Neural crest cell (in vitro differentiated cells): ENCODE data around the gene P2RY2. TPM values are rescaled to one million over a fixed set of nuclear protein-coding genes. Genes with fewer than 3 reads are reported as not detected.

ENCODE experiments used
- DNase-seq: peaks from one replicate; pipeline ENCODE4 v3.0.0; 2021; ENCODE audit warnings: low read depth, mixed read lengths, low spot score
- H3K27ac Mint-ChIP-seq: one replicate; pipeline ENCODE4 v1.8.0; 2021; ENCODE audit warnings: mild to moderate bottlenecking, mixed read lengths; ENCODE audit not compliant: unreplicated experiment
- H3K27me3 Mint-ChIP-seq: 2 replicates; pipeline ENCODE4 v1.8.0; 2021; ENCODE audit warnings: low read depth, mild to moderate bottlenecking, mixed read lengths
- H3K36me3 Mint-ChIP-seq: 2 replicates; pipeline ENCODE4 v1.8.0; 2021; ENCODE audit warnings: low read depth, mild to moderate bottlenecking, mixed read lengths
- H3K4me1 Mint-ChIP-seq: 2 replicates; pipeline ENCODE4 v1.8.0; 2021; ENCODE audit warnings: mixed read lengths
- H3K4me3 Mint-ChIP-seq: one replicate; pipeline ENCODE4 v1.8.0; 2021; ENCODE audit warnings: mild to moderate bottlenecking, mixed read lengths
- H3K9me3 Mint-ChIP-seq: 2 replicates; pipeline ENCODE4 v1.8.0; 2021; ENCODE audit warnings: mixed read lengths
- total RNA-seq: library from RNA; stranded (reverse); gene quantifications from 2 replicates; pipeline ENCODE4 v1.2.1, GENCODE V29; 2021
- TF ChIP-seq, protein P1 (sequence below): fragments of 200-600 bp; sonication (generic); conservative IDR thresholded peaks from 2 replicates; pipeline ENCODE4 v1.5.0; 2021; ENCODE audit warnings: antibody characterized with exemption, mild to moderate bottlenecking

Gene P2RY2
- total RNA-seq, 1 donor from 2014 or later, result 0.14 TPM

DNA sequence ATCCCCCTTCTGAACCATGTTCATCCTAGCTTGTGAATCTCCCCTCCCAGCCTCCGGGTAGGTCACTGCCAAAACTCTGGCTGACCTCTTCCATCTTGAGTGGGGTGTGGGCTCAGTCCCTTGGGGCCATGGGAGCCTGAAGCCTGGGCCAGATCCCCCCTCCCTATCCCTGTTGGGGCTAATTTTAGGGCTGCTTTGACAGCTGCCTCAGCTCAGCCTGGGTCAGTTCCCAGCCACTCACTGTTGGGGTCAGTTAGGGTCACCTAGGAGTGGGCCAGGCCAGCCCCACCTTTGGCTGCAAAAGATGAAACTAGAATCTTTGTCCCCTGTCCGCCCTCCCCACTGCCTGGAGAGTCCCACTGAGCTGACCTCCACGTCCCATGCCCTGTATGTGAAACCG is 29.8 kb upstream of the P2RY2 start:
- no peaks in the 10 kb centered on the region for H3K36me3 Mint-ChIP-seq
- peaks cover 5% of the 10 kb centered on the region for H3K4me1 Mint-ChIP-seq
- H3K27ac Mint-ChIP-seq, result no peak overlapping the region
- H3K4me3 Mint-ChIP-seq, result no peak overlapping the region
- TF ChIP-seq, protein P1, sequence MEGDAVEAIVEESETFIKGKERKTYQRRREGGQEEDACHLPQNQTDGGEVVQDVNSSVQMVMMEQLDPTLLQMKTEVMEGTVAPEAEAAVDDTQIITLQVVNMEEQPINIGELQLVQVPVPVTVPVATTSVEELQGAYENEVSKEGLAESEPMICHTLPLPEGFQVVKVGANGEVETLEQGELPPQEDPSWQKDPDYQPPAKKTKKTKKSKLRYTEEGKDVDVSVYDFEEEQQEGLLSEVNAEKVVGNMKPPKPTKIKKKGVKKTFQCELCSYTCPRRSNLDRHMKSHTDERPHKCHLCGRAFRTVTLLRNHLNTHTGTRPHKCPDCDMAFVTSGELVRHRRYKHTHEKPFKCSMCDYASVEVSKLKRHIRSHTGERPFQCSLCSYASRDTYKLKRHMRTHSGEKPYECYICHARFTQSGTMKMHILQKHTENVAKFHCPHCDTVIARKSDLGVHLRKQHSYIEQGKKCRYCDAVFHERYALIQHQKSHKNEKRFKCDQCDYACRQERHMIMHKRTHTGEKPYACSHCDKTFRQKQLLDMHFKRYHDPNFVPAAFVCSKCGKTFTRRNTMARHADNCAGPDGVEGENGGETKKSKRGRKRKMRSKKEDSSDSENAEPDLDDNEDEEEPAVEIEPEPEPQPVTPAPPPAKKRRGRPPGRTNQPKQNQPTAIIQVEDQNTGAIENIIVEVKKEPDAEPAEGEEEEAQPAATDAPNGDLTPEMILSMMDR, result no peak
- DNase-seq, result no peak
- no peaks in the 10 kb centered on the region for H3K9me3 Mint-ChIP-seq
- peaks cover 5% of the 10 kb centered on the region for H3K27me3 Mint-ChIP-seq

DNA sequence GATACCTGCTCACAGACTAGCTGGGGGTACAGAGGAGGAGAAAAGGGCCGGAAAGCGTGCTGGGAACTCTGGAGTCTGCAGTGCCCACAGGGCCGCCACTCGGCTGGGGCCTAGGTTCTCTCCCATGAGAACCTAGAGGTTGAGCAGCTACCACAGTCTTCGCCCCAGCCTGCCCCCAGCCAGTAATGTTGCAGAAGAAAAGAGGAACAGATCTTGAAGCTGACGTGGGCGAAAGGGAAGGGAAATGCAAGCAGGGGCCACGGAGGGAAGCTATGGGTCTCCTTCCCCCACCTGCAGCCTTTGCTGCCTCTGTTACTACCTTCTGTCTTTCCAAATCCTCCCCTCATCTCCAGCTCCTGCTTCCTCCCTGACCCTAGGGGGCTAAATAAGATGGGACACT is 28.8 kb upstream of the P2RY2 start:
- Mint-ChIP-seq H3K27me3 (peaks cover 3% of the 10 kb centered on the region), H3K27ac (no peak overlapping the region), H3K4me1 (peaks cover 5% of the 10 kb centered on the region), H3K4me3 (no peak overlapping the region), H3K36me3 (no peaks in the 10 kb centered on the region), H3K9me3 (no peaks in the 10 kb centered on the region)
- no peak for DNase-seq
- TF ChIP-seq, protein P1, result no peak

DNA sequence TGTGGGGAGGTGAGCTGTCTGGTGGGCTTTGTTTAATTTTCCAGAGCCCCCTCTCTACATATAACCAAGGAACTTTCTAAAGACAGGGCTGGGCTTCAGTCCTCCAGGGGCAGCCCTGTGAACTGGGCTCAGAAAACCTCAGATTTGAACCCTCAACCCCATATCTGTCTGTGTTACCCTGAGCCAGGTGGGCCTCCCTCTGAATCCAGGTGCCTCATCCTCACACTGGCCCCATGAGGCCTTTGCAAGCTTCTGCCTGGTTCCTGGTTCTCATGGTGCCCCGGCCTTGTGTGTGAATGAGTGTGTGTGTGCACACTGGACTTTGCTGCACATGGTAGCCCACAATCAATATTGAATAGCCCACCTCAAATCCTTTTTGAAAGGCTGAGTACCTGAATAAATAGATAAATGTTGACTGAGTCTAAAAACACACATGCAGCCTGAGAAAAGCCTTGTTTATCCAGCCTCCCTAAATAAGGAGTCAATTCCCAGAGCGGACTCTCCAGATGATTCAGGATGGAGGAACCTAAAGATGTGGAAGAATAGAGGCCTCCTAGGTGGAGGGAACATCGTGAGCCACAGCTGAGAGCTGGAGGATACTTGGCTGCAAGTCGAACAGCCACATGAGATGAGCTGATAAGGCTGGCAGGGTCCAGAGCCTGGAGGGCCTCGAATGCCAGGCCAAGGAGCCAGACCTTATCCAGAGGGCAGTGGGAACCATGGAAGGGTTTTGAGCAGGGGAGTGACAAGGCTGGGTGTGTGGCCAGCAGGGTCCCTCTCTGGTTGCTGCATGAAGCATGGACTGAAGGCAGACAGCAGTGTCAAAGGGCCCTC is 28.1 kb upstream of the P2RY2 start:
- no peaks in the 10 kb centered on the region for H3K9me3 Mint-ChIP-seq
- H3K4me3 Mint-ChIP-seq, result no peak overlapping the region
- no peak overlapping the region for H3K27ac Mint-ChIP-seq
- peaks cover 3% of the 10 kb centered on the region for H3K27me3 Mint-ChIP-seq
- H3K36me3 Mint-ChIP-seq, result no peaks in the 10 kb centered on the region
- no peak for DNase-seq
- TF ChIP-seq, protein P1, result no peak
- peaks cover 4% of the 10 kb centered on the region for H3K4me1 Mint-ChIP-seq

DNA sequence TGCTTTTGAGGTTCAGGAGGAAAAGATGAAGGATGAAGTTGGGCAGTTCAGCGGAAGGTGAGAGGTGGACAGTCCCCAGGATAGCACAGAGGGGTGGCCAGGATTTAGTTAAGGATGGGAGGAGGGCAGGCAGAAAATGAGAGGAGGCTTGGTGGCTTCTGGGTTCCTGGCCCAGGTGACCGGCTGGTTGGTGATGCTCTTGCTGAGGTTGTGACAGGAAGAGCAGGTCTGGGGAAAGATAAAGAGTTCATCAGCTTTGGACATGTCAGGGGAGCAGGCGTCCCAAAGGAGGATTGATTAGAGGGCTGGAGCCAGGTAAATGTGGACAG is 27.6 kb upstream of the P2RY2 start:
- Mint-ChIP-seq H3K36me3 (no peaks in the 10 kb centered on the region), H3K27ac (no peak overlapping the region), H3K4me1 (no peaks in the 10 kb centered on the region), H3K4me3 (no peak overlapping the region), H3K9me3 (no peaks in the 10 kb centered on the region), H3K27me3 (no peaks in the 10 kb centered on the region)
- TF ChIP-seq, protein P1, result no peak
- DNase-seq, result no peak

DNA sequence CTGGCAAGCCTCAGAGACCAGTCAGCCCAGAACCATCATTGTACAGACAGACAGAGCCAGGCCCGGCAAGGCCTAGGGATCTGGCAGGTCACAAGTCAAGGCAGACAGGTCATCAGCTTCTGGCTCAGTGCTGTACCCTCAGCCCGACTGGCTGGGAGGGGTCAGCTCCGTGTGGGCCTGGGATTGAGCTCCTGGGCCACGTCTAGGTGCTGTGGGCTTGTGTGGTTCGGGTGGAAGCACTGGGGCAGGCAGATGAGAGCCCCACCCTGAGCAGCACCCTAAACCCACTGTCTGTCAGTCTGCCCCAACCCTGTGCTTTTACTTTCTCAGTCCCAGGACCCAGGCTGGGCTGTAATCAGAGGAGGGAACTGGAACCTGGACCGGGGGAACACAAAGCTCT is 26.9 kb upstream of the P2RY2 start:
- Mint-ChIP-seq H3K4me1 (no peaks in the 10 kb centered on the region), H3K36me3 (no peaks in the 10 kb centered on the region), H3K27me3 (no peaks in the 10 kb centered on the region), H3K9me3 (no peaks in the 10 kb centered on the region), H3K4me3 (no peak overlapping the region), H3K27ac (no peak overlapping the region)
- DNase-seq, result no peak
- TF ChIP-seq, protein P1, result no peak
